Measurements from ENCODE around the gene SMC1B. TPM values are rescaled to one million over a fixed set of nuclear protein-coding genes. Genes with fewer than 3 reads are reported as not detected.

The SMC1B gene
- total RNA-seq, 2 experiments from 2014 or later, result 0.08 TPM; not detected in 1

GRCh38 chr22:45418770-45419138 lies 5.4 kb upstream of the SMC1B start:
- ChIA-PET CTCF (ENCODE audit: unreplicated experiment) (no interaction called here), POLR2A (no interaction called here)
- H3K36me3 ChIP-seq (ENCODE audit: insufficient read depth, low read length), result no peaks in the 10 kb centered on the region
- BruUV-seq (replicated peaks), result no TSS peak
- no peaks in the 10 kb centered on the region for H3K9me3 ChIP-seq (ENCODE audit: low read length)
- no peak overlapping the region for H3K4me3 ChIP-seq (ENCODE audit: low read depth, low read length, poor library complexity, severe bottlenecking)
- H3K4me1 ChIP-seq (ENCODE audit: insufficient read depth, low read length, poor library complexity, severe bottlenecking), result no peaks in the 10 kb centered on the region
- no peak for DNase-seq (ENCODE audit: low spot score)
- TF ChIP-seq CTCF (conservative IDR thresholded peaks at IDR 0.05; ENCODE audit: low read length) (no peak), EZH2phosphoT487 (IDR thresholded peaks at IDR 0.05; ENCODE audit: borderline replicate concordance, low read depth, low read length) (no peak)
- H4K20me1 ChIP-seq (ENCODE audit: insufficient read depth, low read length), result no peaks in the 10 kb centered on the region
- no peak overlapping the region for H3K27ac ChIP-seq (ENCODE audit: low read depth, low read length, poor library complexity, severe bottlenecking)
- intact Hi-C loops (cut with micrococcal nuclease; ENCODE audit: unreplicated experiment), result no loop called here
- H3K9me2 ChIP-seq (ENCODE audit: insufficient read depth, low read length), result no peaks in the 10 kb centered on the region
- no peaks in the 10 kb centered on the region for H3K79me2 ChIP-seq (ENCODE audit: insufficient read depth, low read depth, low read length)
- H2AFZ ChIP-seq (ENCODE audit: low read length), result no peak overlapping the region
- H3K4me2 ChIP-seq (ENCODE audit: low read length), result no peak overlapping the region

- no peaks in the 10 kb centered on the region for H3K9me2 ChIP-seq (ENCODE audit: insufficient read depth, low read length)
- H3K79me2 ChIP-seq (ENCODE audit: insufficient read depth, low read depth, low read length), result no peaks in the 10 kb centered on the region
- BruUV-seq (replicated peaks), result no TSS peak
- H3K27ac ChIP-seq (ENCODE audit: low read depth, low read length, poor library complexity, severe bottlenecking), result no peak overlapping the region
- H2AFZ ChIP-seq (ENCODE audit: low read length), result no peak overlapping the region
- POLR2A ChIA-PET, result no interaction called here
- no peaks in the 10 kb centered on the region for H4K20me1 ChIP-seq (ENCODE audit: insufficient read depth, low read length)
- TF ChIP-seq CTCF (conservative IDR thresholded peaks at IDR 0.05; ENCODE audit: low read length) (no peak), EZH2phosphoT487 (IDR thresholded peaks at IDR 0.05; ENCODE audit: borderline replicate concordance, low read depth, low read length) (no peak)
- CTCF ChIA-PET (ENCODE audit: unreplicated experiment), result no interaction called here
- H3K4me1 ChIP-seq (ENCODE audit: insufficient read depth, low read length, poor library complexity, severe bottlenecking), result no peaks in the 10 kb centered on the region
- DNase-seq (ENCODE audit: low spot score), result no peak
- no peaks in the 10 kb centered on the region for H3K36me3 ChIP-seq (ENCODE audit: insufficient read depth, low read length)
- H3K4me2 ChIP-seq (ENCODE audit: low read length), result no peak overlapping the region
- intact Hi-C loops (cut with micrococcal nuclease; ENCODE audit: unreplicated experiment), result no loop called here
- no peaks in the 10 kb centered on the region for H3K9me3 ChIP-seq (ENCODE audit: low read length)
- no peak overlapping the region for H3K4me3 ChIP-seq (ENCODE audit: low read depth, low read length, poor library complexity, severe bottlenecking)
Observed at GRCh38 chr22:45418056-45418769, 4.8 kb upstream of the SMC1B start.

DNA sequence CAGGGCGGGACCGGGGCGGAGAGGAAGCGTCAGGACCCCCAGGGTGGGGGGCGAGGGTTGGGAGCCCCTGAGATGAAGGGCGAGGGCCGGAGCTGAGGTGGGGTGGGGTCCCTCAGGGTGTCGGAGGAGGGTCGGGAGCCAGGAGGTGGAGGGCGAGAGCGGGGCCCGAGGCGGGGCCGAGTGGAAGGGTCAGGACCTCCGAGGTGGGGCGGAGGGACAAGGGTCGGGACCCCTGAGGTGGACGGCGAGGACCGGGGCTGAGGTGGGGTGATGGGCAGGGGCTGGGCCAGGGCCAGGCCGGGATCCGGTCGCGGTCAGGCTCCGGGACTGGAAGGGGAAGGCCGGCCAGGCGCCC lies 409 bp downstream of the SMC1B start:
- DNase-seq (ENCODE audit: low spot score), result no peak
- no peaks in the 10 kb centered on the region for H3K36me3 ChIP-seq (ENCODE audit: insufficient read depth, low read length)
- peak overlapping the region; percentile 37; the same call in 1 of the 2 replicates for H3K4me2 ChIP-seq (ENCODE audit: low read length)
- H3K4me1 ChIP-seq (ENCODE audit: insufficient read depth, low read length, poor library complexity, severe bottlenecking), result no peaks in the 10 kb centered on the region
- no peak overlapping the region for H3K4me3 ChIP-seq (ENCODE audit: low read depth, low read length, poor library complexity, severe bottlenecking)
- H2AFZ ChIP-seq (ENCODE audit: low read length), result no peak overlapping the region
- ChIA-PET CTCF (ENCODE audit: unreplicated experiment) (no interaction called here), POLR2A (no interaction called here)
- no peaks in the 10 kb centered on the region for H3K9me2 ChIP-seq (ENCODE audit: insufficient read depth, low read length)
- BruUV-seq (replicated peaks), result no TSS peak
- TF ChIP-seq CTCF (conservative IDR thresholded peaks at IDR 0.05; ENCODE audit: low read length) (no peak), EZH2phosphoT487 (IDR thresholded peaks at IDR 0.05; ENCODE audit: borderline replicate concordance, low read depth, low read length) (no peak)
- no peaks in the 10 kb centered on the region for H3K79me2 ChIP-seq (ENCODE audit: insufficient read depth, low read depth, low read length)
- no peaks in the 10 kb centered on the region for H4K20me1 ChIP-seq (ENCODE audit: insufficient read depth, low read length)
- no peaks in the 10 kb centered on the region for H3K9me3 ChIP-seq (ENCODE audit: low read length)
- intact Hi-C loops (cut with micrococcal nuclease; ENCODE audit: unreplicated experiment), result no loop called here
- H3K27ac ChIP-seq (ENCODE audit: low read depth, low read length, poor library complexity, severe bottlenecking), result no peak overlapping the region
